Endothelial cell of umbilical vein (primary cell): ENCODE results near the gene SLF2. TPM values are rescaled to one million over a fixed set of nuclear protein-coding genes. Genes with fewer than 3 reads are reported as not detected.
A peak's percentile ranks its signal among the peaks of the same experiment; 100 is the strongest.

ENCODE experiments used
- BruUV-seq: library from RNA; stranded (reverse); fragments of 400-500 nt; replicated peaks from 2 replicates; lab custom pipeline; 2021; lab: Mats Ljungman, UMichigan
- CTCF ChIA-PET: fragments of 300-600, 350-600 bp; sonication (Branson Sonifier 250); formaldehyde crosslinking; loops from one replicate; lab custom pipeline; 2021; ENCODE audit warnings: antibody characterized with exemption, inconsistent platforms; lab: Charles Lee
- POLR2A ChIA-PET: fragments of 300-600, 350-600 bp; sonication (Branson Sonifier 250); formaldehyde crosslinking; loops from one replicate; lab custom pipeline; 2021; ENCODE audit warnings: antibody characterized with exemption, inconsistent platforms; lab: Charles Lee
- DNase-seq: peaks from one replicate; pipeline ENCODE4 v3.0.0-alpha.2; 2011; ENCODE audit warnings: low read depth, low spot score
- FAIRE-seq: peaks from 2 replicates; lab custom pipeline; 2011; peaks lifted over from hg19 to GRCh38; lab: Jason Lieb, UNC
- H2AFZ ChIP-seq: 2 replicates; pipeline ENCODE4 v1.6.0; 2012; ENCODE audit warnings: low read depth, low read length, control low read depth, inconsistent platforms
- H3K27ac ChIP-seq: 2 replicates; pipeline ENCODE4 v1.5.1; 2011; ENCODE audit warnings: low read depth, mild to moderate bottlenecking, control low read depth, low read length, moderate library complexity; ENCODE audit not compliant: insufficient read depth
- H3K27me3 ChIP-seq, 2 experiments: 2 replicates each; pipeline versions ENCODE4 v1.6.0 to v1.6.1; 2011; ENCODE audit warnings: low read length in 2 of 2, mixed read lengths in 1 of 2; ENCODE audit not compliant: control insufficient read depth in 2 of 2, insufficient read depth in 2 of 2
- H3K36me3 ChIP-seq, 2 experiments: 2 replicates in 1 of 2; 3 replicates in 1 of 2; pipeline ENCODE4 v1.5.1; 2011; ENCODE audit warnings: low read length in 2 of 2, mild to moderate bottlenecking in 1 of 2, moderate library complexity in 1 of 2; ENCODE audit not compliant: control insufficient read depth in 2 of 2, insufficient read depth in 2 of 2; ENCODE audit errors: extremely low read depth in 1 of 2
- H3K4me1 ChIP-seq: 3 replicates; pipeline ENCODE4 v1.5.1; 2011; ENCODE audit warnings: mild to moderate bottlenecking, low read length; ENCODE audit not compliant: control insufficient read depth, insufficient read depth; ENCODE audit errors: extremely low read depth
- H3K4me2 ChIP-seq: 2 replicates; pipeline ENCODE4 v1.6.1; 2011; ENCODE audit warnings: low read length, control low read depth, mixed read lengths; ENCODE audit not compliant: insufficient read depth
- H3K4me3 ChIP-seq, 3 experiments: fragments of 200-600 bp in 1 of 3; sonication (generic), shearing (Covaris generic) in 1 of 3; replicated peaks in 1 of 3; 2 replicates each; pipeline ENCODE4 v1.5.1; 2011 to 2016; ENCODE audit warnings: control low read depth in 3 of 3, low read length in 3 of 3, mild to moderate bottlenecking in 2 of 3, inconsistent platforms in 1 of 3, low read depth in 1 of 3, moderate library complexity in 1 of 3; ENCODE audit not compliant: insufficient read depth in 1 of 3
- H3K79me2 ChIP-seq: 2 replicates; pipeline ENCODE4 v1.6.0; 2012; ENCODE audit warnings: low read length, inconsistent platforms; ENCODE audit not compliant: control insufficient read depth, insufficient read depth
- H3K9ac ChIP-seq: replicated peaks from 2 replicates; pipeline ENCODE3; 2011; ENCODE audit warnings: low read length, control low read depth; ENCODE audit not compliant: insufficient read depth; ENCODE audit errors: extremely low read depth
- H3K9me1 ChIP-seq: replicated peaks from 3 replicates; pipeline ENCODE4 v1.6.0; 2011; ENCODE audit warnings: mild to moderate bottlenecking, low read length; ENCODE audit not compliant: control insufficient read depth, insufficient read depth; ENCODE audit errors: extremely low read depth
- H3K9me3 ChIP-seq: replicated peaks from 2 replicates; pipeline ENCODE4 v1.5.1; 2012; ENCODE audit warnings: low read length, inconsistent platforms; ENCODE audit not compliant: control insufficient read depth, insufficient read depth
- H4K20me1 ChIP-seq: replicated peaks from 2 replicates; pipeline ENCODE3; 2011; ENCODE audit warnings: mild to moderate bottlenecking, low read length; ENCODE audit not compliant: control insufficient read depth, insufficient read depth; ENCODE audit errors: extremely low read depth
- CTCF ChIP-seq, 2 donors: IDR thresholded peaks; 1 replicate in 1 of 2; 2 replicates in 1 of 2; pipeline ENCODE4 v1.5.1; 2011; ENCODE audit warnings: low read length in 2 of 2, mild to moderate bottlenecking in 2 of 2, moderate library complexity in 2 of 2, control low read depth in 1 of 2, inconsistent platforms in 1 of 2, low read depth in 1 of 2; ENCODE audit not compliant: insufficient read depth in 1 of 2; ENCODE audit errors: extremely low read depth in 1 of 2
- EZH2 ChIP-seq: IDR thresholded peaks from 2 replicates; pipeline ENCODE4 v1.6.1; 2012; ENCODE audit warnings: borderline replicate concordance, low read depth, mild to moderate bottlenecking, moderate library complexity, low read length, inconsistent platforms; ENCODE audit not compliant: severe bottlenecking
- FOS ChIP-seq: IDR thresholded peaks from 2 replicates; pipeline ENCODE4 v1.6.1; 2011; ENCODE audit warnings: mild to moderate bottlenecking, low read length, moderate library complexity, borderline replicate concordance; ENCODE audit not compliant: insufficient read depth
- GATA2 ChIP-seq: IDR thresholded peaks from 2 replicates; pipeline ENCODE4 v1.7.0; 2011; ENCODE audit warnings: low read depth, mild to moderate bottlenecking, moderate library complexity, mixed read lengths, low read length; ENCODE audit not compliant: insufficient read length, insufficient read depth
- JUN ChIP-seq: IDR thresholded peaks from 2 replicates; pipeline ENCODE4 v1.6.1; 2011; ENCODE audit warnings: borderline replicate concordance, low read depth; ENCODE audit not compliant: insufficient read length, insufficient read depth
- MYC ChIP-seq: IDR thresholded peaks from one replicate; pipeline ENCODE4 v1.6.1; 2011; ENCODE audit warnings: mild to moderate bottlenecking, low read depth, low read length
- POLR2A ChIP-seq: IDR thresholded peaks from 2 replicates; pipeline ENCODE4 v1.6.1; 2012; ENCODE audit warnings: low read depth, mild to moderate bottlenecking, control low read depth, low read length
- POLR2AphosphoS5 ChIP-seq: IDR thresholded peaks from 2 replicates; pipeline ENCODE4 v1.6.1; 2012; ENCODE audit warnings: low read depth, mild to moderate bottlenecking, control low read depth, low read length, moderate library complexity; ENCODE audit not compliant: insufficient read depth
- dilution Hi-C: fragments of 300-500 bp; cut with MboI; formaldehyde crosslinking; loops from one replicate; pipeline ENCODE4 v1.15.0; 2019; ENCODE audit warnings: low sequenced_read_pairs; ENCODE audit not compliant: extremely low pct_ligation_motif_present
- intact Hi-C: fragments of 100-400 bp; cut with micrococcal nuclease; formaldehyde crosslinking; loops from one replicate; pipeline ENCODE4 v1.10.0; 2022
- polyA plus RNA-seq, 4 experiments: library from polyadenylated mRNA; depleted of rRNA in 3 of 4; stranded (reverse) in 3 of 4; unstranded in 1 of 4; fragments of >200 nt; gene quantifications; 2 replicates each; pipeline versions ENCODE4 v1.2.1 to v1.2.3, GENCODE V29; 2011 to 2012; ENCODE audit warnings: missing spikeins in 1 of 4
- total RNA-seq: library from RNA; stranded (reverse); gene quantifications from 2 replicates; pipeline ENCODE4 v1.2.3, GENCODE V29; 2021
- TF ChIP-seq, protein P1 (sequence below): IDR thresholded peaks from 2 replicates; pipeline ENCODE4 v1.6.1; 2011; ENCODE audit not compliant: insufficient read depth, insufficient read length

SLF2 gene
- total and polyA plus RNA-seq, 2 donors (not counting 3 experiments of a cell fraction or from before 2014, with no cell fraction given): 7.5 to 35.5 TPM

DNA sequence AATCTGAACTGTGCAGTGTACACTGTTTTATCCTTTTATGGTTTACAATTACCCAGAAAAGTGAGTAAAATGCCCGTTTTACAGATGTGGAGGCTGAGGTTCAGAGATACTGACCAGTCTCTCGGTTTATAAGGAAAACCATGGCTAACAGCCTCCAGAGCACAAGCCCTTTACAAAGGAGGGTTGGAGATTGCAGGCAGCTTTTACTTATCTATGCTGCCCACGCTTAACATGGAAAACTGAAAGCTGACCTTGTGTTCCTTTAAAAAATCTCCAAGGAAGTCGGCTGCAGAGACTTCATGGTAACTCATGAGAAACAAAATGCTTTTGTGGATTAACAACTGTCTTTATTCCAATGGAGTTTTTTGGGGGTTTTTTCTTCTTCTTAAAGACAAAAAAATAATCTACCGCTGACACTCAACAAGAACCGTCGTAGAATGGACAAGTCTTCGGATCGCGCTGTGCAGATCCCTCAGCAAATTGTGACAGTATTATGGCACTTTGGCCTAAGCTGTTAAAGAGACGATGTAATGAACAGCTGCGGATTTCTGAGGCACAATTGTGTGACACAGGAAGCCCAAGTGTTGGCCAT is 654 bp upstream of the SLF2 start:
- TSS peak; percentile 79 for BruUV-seq
- Histone ChIP-seq H3K4me2 (peak overlapping the region; percentile 93), H4K20me1 (peaks cover 4% of the 10 kb centered on the region), H3K9me1 (no peaks in the 10 kb centered on the region), H2AFZ (peak overlapping the region; percentile 98), H3K9me3 (no peaks in the 10 kb centered on the region), H3K9ac (peak overlapping the region; percentile 77), H3K4me1 (peaks cover 35% of the 10 kb centered on the region), H3K36me3 (peaks cover 2 to 10% of the 10 kb centered on the region in 2 experiments), H3K27ac (peak overlapping the region; percentile 64), H3K79me2 (peaks cover 27% of the 10 kb centered on the region), H3K4me3 (peak overlapping the region; percentile 48 to 99 (median 78)), H3K27me3 (no peaks in the 10 kb centered on the region)
- FAIRE-seq (no peak), DNase-seq (no peak)
- CTCF ChIA-PET: interaction anchor here (0.8 to 1.7 kb wide), 7 partner anchors 9 to 57 kb away, joined by 3 to 8 read pairs (median 4); partner anchors contain the start of gene SEMA4G
- dilution Hi-C loops (no loop called here), intact Hi-C loops (loop anchor here (1.0 to 10.0 kb wide), 4 partner anchors 22 to 625 kb away; partner anchors contain the start of gene BLOC1S2)
- POLR2A ChIA-PET: no interaction called here
- TF ChIP-seq POLR2A (no peak), FOS (no peak), CTCF (IDR thresholded peaks at IDR 0.05; ENCODE audit: extremely low read depth in 1 of 2, insufficient read depth in 1 of 2, low read depth in 1 of 2, low read length in 2 of 2) (no peak)

DNA sequence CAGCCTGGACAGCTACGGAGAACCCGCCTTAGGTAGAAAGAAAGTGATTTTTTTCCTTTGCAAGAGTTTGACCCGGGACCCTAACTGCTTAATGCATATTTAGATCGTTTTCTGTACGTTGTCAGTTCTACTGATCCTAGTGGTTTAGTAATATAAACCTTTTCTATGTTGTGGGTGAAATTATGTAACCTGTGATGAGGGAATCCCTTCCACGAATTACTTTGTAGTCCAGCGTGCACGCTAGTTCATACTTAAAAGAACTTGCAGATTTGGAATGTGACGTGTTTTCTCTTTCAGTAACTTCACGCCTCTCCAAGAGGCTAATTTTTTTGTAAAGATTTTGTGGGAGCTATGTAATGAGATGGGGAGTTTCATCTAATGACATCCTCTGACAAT is 705 bp downstream of the SLF2 start:
- H3K27me3 ChIP-seq: no peaks in the 10 kb centered on the region
- H3K4me1 ChIP-seq: peaks cover 35% of the 10 kb centered on the region
- no peak overlapping the region for H3K27ac ChIP-seq
- peak overlapping the region; percentile 52 to 99 (median 88) for H3K4me3 ChIP-seq
- no peak for FAIRE-seq
- H3K4me2 ChIP-seq: peak overlapping the region; percentile 96
- TF ChIP-seq GATA2: no peak
- no peak for TF ChIP-seq POLR2AphosphoS5
- TF ChIP-seq EZH2: no peak
- TF ChIP-seq MYC: no peak
- TF ChIP-seq POLR2A: no peak
- no peak for TF ChIP-seq JUN
- TF ChIP-seq, protein P1, sequence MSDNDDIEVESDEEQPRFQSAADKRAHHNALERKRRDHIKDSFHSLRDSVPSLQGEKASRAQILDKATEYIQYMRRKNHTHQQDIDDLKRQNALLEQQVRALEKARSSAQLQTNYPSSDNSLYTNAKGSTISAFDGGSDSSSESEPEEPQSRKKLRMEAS: no peak
- TF ChIP-seq FOS: no peak
- TF ChIP-seq CTCF (IDR thresholded peaks at IDR 0.05; ENCODE audit: extremely low read depth in 1 of 2, insufficient read depth in 1 of 2, low read depth in 1 of 2, low read length in 2 of 2): no peak
- peak overlapping the region; percentile 76 for H3K9ac ChIP-seq
- peaks cover 9 to 13% of the 10 kb centered on the region in 2 experiments for H3K36me3 ChIP-seq
- ChIA-PET CTCF (interaction anchor here (0.7 to 1.6 kb wide), 8 partner anchors 8 to 137 kb away, joined by 3 to 6 read pairs (median 4); partner anchors contain the start of gene SEMA4G), POLR2A (interaction anchor here (0.6 to 1.1 kb wide), 3 partner anchors 10 to 378 kb away, joined by 3 to 6 read pairs (median 3); partner anchors contain the start of gene HIF1AN)
- intact Hi-C loops (loop anchor here (2.0 to 10.0 kb wide), 3 partner anchors 101 to 626 kb away; partner anchors contain the start of gene BLOC1S2), dilution Hi-C loops (no loop called here)
- no peaks in the 10 kb centered on the region for H3K9me1 ChIP-seq
- peaks cover 4% of the 10 kb centered on the region for H4K20me1 ChIP-seq
- no TSS peak for BruUV-seq
- DNase-seq: no peak
- H3K9me3 ChIP-seq: no peaks in the 10 kb centered on the region
- no peak overlapping the region for H2AFZ ChIP-seq
- H3K79me2 ChIP-seq: peaks cover 27% of the 10 kb centered on the region
